Hepatocyte (in vitro differentiated cells): ENCODE results near the gene TRAF3IP1. TPM values are rescaled to one million over a fixed set of nuclear protein-coding genes. Genes with fewer than 3 reads are reported as not detected.
"Not testable (repeated sequence)": the region's sequence is repeated elsewhere in the genome, so short reads cannot be mapped to it uniquely, and the experiment has no call there.

Source experiments
- DNase-seq: peaks from one replicate; pipeline ENCODE4 v3.0.0-alpha.2; 2016; ENCODE audit warnings: low spot score
- H2AFZ ChIP-seq: fragments of 200-600 bp; sonication (generic); 2 replicates; pipeline ENCODE4 v1.6.0; 2016; ENCODE audit warnings: antibody characterized with exemption, mild to moderate bottlenecking
- H3K27ac ChIP-seq: fragments of 200-600 bp; sonication (generic); 2 replicates; pipeline ENCODE4 v1.5.1; 2016; ENCODE audit warnings: mild to moderate bottlenecking
- H3K27me3 ChIP-seq: fragments of 200-600 bp; sonication (generic); 2 replicates; pipeline ENCODE4 v1.6.1; 2016
- H3K36me3 ChIP-seq: fragments of 200-600 bp; sonication (generic); replicated peaks from 2 replicates; pipeline ENCODE4 v1.5.1; 2016; ENCODE audit warnings: low read depth; ENCODE audit not compliant: insufficient read depth
- H3K4me1 ChIP-seq: fragments of 200-600 bp; sonication (generic); 2 replicates; pipeline ENCODE4 v1.5.1; 2016; ENCODE audit warnings: mild to moderate bottlenecking, moderate library complexity; ENCODE audit not compliant: insufficient read depth
- H3K4me2 ChIP-seq: fragments of 200-600 bp; sonication (generic); 2 replicates; pipeline ENCODE4 v1.6.0; 2016
- H3K4me3 ChIP-seq: fragments of 200-600 bp; sonication (generic); 2 replicates; pipeline ENCODE4 v1.5.1; 2016; ENCODE audit warnings: mild to moderate bottlenecking
- H3K79me2 ChIP-seq: fragments of 200-600 bp; sonication (generic); 2 replicates; pipeline ENCODE4 v1.6.0; 2017; ENCODE audit warnings: mild to moderate bottlenecking
- H3K9me2 ChIP-seq: fragments of 200-600 bp; sonication (generic); replicated peaks from 2 replicates; pipeline ENCODE4 v1.6.0; 2017; ENCODE audit warnings: mild to moderate bottlenecking; ENCODE audit not compliant: insufficient read depth
- H3K9me3 ChIP-seq: fragments of 200-600 bp; sonication (generic); 2 replicates; pipeline ENCODE4 v1.5.1; 2016; ENCODE audit warnings: low read depth, mild to moderate bottlenecking
- H4K20me1 ChIP-seq: fragments of 200-600 bp; sonication (generic); 2 replicates; pipeline ENCODE4 v1.6.0; 2016; ENCODE audit warnings: mild to moderate bottlenecking; ENCODE audit not compliant: insufficient read depth, poor library complexity, severe bottlenecking
- CTCF ChIP-seq: fragments of 200-600 bp; sonication (generic); IDR thresholded peaks from 2 replicates; pipeline ENCODE4 v1.5.1; 2016; ENCODE audit warnings: antibody characterized with exemption, mild to moderate bottlenecking; ENCODE audit not compliant: poor library complexity
- EZH2 ChIP-seq: fragments of 200-600 bp; sonication (generic); IDR thresholded peaks from 2 replicates; pipeline ENCODE4 v1.6.1; 2016; ENCODE audit warnings: antibody characterized with exemption, mild to moderate bottlenecking, borderline replicate concordance
- EZH2phosphoT487 ChIP-seq: fragments of 200-600 bp; sonication (generic); IDR thresholded peaks from one replicate; pipeline ENCODE4 v1.6.1; 2018; ENCODE audit warnings: antibody characterized with exemption, mild to moderate bottlenecking, low read depth, moderate library complexity; ENCODE audit not compliant: unreplicated experiment, severe bottlenecking
- WGBS: methylation state at CpG from one replicate; pipeline ENCODE4 v1.1.6; 2016; ENCODE audit warnings: low lambda C conversion rate; ENCODE audit errors: missing lambda C conversion rate; 5-methylcytosine and 5-hydroxymethylcytosine counted together
- polyA plus RNA-seq: library from polyadenylated mRNA; unstranded; fragments of >200 nt; fragmentation: Nextera tagmentation; extraction: Ambion mirVana; gene quantifications from 2 replicates; pipeline ENCODE4 v1.2.1, GENCODE V29; 2016
- total RNA-seq: library from RNA; depleted of rRNA; stranded (reverse); fragments of >200 nt; gene quantifications from 2 replicates; pipeline ENCODE4 v1.2.3, GENCODE V29; 2014

Gene TRAF3IP1, protein sequence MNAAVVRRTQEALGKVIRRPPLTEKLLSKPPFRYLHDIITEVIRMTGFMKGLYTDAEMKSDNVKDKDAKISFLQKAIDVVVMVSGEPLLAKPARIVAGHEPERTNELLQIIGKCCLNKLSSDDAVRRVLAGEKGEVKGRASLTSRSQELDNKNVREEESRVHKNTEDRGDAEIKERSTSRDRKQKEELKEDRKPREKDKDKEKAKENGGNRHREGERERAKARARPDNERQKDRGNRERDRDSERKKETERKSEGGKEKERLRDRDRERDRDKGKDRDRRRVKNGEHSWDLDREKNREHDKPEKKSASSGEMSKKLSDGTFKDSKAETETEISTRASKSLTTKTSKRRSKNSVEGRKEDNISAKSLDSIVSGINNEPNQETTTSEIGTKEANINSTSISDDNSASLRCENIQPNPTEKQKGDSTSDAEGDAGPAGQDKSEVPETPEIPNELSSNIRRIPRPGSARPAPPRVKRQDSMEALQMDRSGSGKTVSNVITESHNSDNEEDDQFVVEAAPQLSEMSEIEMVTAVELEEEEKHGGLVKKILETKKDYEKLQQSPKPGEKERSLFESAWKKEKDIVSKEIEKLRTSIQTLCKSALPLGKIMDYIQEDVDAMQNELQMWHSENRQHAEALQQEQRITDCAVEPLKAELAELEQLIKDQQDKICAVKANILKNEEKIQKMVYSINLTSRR
- total RNA-seq (9.0 and 9.7 TPM in 2 replicates), polyA plus RNA-seq (8.4 and 9.1 TPM in 2 replicates)

DNA sequence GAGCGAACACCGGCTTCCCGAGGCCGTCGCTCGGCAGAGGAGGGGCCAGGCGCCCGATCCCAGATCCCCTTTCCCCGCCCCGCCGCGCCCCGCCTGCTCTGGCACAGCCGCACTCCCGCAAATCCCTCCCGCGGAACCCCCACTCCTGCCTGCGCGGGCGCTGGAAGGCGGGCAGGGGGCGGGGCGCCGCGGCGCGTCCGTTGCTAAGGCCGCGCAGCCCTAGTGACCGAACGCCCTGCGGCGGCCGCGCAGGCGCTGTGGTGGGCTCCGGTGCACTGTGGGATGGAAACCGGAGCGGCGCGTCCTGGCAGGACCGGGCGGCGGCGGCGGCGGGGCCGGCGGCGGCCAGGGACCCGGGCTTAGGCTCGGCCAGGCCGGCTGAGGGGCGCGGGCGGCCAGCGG, at the start of gene TRAF3IP1:
TSS of gene TRAF3IP1 (plus strand) at position 273 of the 402 bp plus-strand sequence. CDS start 145 bp downstream, outside the sequence.
- peaks cover 16% of the 10 kb centered on the region for H3K79me2 ChIP-seq
- H3K36me3 ChIP-seq, result no peaks in the 10 kb centered on the region
- WGBS, result 0% methylated on average over 23 of the region's 58 CpGs
- peak within 1 kb of the TSS; percentile 60 for H3K4me3 ChIP-seq
- H3K27me3 ChIP-seq, result no peaks in the 10 kb centered on the region
- H3K9me3 ChIP-seq, result no peaks in the 10 kb centered on the region
- H3K27ac ChIP-seq, result peak within 1 kb of the TSS; percentile 72
- no peak for TF ChIP-seq CTCF
- no peak for TF ChIP-seq EZH2phosphoT487
- TF ChIP-seq EZH2, result no peak
- no peaks in the 10 kb centered on the region for H4K20me1 ChIP-seq
- no peaks in the 10 kb centered on the region for H3K4me1 ChIP-seq
- peak; percentile 98 for DNase-seq
- H2AFZ ChIP-seq, result peak within 1 kb of the TSS; percentile 71
- peak within 1 kb of the TSS; percentile 79 for H3K4me2 ChIP-seq
- no peaks in the 10 kb centered on the region for H3K9me2 ChIP-seq

- Histone ChIP-seq H3K4me3 (no peak overlapping the region), H2AFZ (no peak overlapping the region), H3K9me2 (no peaks in the 10 kb centered on the region), H3K79me2 (no peaks in the 10 kb centered on the region), H4K20me1 (no peaks in the 10 kb centered on the region), H3K27me3 (no peaks in the 10 kb centered on the region), H3K9me3 (no peaks in the 10 kb centered on the region), H3K27ac (no peak overlapping the region), H3K4me1 (peaks cover 13% of the 10 kb centered on the region), H3K36me3 (no peaks in the 10 kb centered on the region), H3K4me2 (no peak overlapping the region)
- no peak for DNase-seq
- WGBS, result 83% methylated on average over 8 of the region's 9 CpGs
- TF ChIP-seq EZH2, result no peak
- TF ChIP-seq CTCF, result no peak
- no peak for TF ChIP-seq EZH2phosphoT487
Measured at GRCh38 chr2:238270606-238271005, 49.7 kb upstream of the TRAF3IP1 start.

GRCh38 chr2:238271061-238271554, 49.2 kb upstream of the TRAF3IP1 start:
- Histone ChIP-seq H4K20me1 (no peaks in the 10 kb centered on the region), H3K4me2 (no peak overlapping the region), H3K4me1 (peaks cover 13% of the 10 kb centered on the region), H3K27me3 (no peaks in the 10 kb centered on the region), H2AFZ (no peak overlapping the region), H3K9me2 (no peaks in the 10 kb centered on the region), H3K4me3 (no peak overlapping the region), H3K27ac (no peak overlapping the region), H3K79me2 (no peaks in the 10 kb centered on the region), H3K9me3 (no peaks in the 10 kb centered on the region), H3K36me3 (no peaks in the 10 kb centered on the region)
- 91% methylated on average over 13 of the region's 13 CpGs for WGBS
- TF ChIP-seq EZH2 (no peak), CTCF (no peak), EZH2phosphoT487 (no peak)
- no peak for DNase-seq

DNA sequence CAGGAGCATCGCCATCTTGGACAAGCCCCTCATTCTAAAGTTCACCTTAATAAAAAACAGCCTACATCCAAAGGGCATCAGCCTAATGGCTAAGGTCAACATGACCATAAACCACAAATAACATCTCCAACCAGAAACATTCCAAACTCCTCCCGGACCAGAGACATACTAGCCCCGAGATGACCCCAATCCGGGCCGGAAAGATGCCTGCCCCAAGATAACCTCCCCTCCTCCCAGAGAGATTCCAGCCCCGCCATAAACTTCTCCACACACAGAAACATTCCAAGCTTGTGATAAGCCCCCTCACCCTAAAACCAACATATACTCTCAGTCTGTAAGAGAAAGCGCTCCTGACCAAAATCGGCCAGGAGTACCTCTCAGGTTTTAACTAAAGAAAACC, 48.6 kb upstream of the TRAF3IP1 start:
- not testable (repeated sequence) for H3K36me3 ChIP-seq

More for the DNA sequence above, 48.6 kb upstream of the TRAF3IP1 start:
- H3K9me3 ChIP-seq, H3K27ac ChIP-seq, DNase-seq, H3K27me3 ChIP-seq, H3K4me3 ChIP-seq, H2AFZ ChIP-seq, H3K9me2 ChIP-seq, H3K79me2 ChIP-seq, H4K20me1 ChIP-seq, H3K4me2 ChIP-seq: not testable (repeated sequence)
- H3K4me1 ChIP-seq, result peaks cover 13% of the 10 kb centered on the region
- WGBS, result 28% methylated on average over 8 of the region's 8 CpGs
